ENCODE data around the gene BRD3OS. TPM values are rescaled to one million over a fixed set of nuclear protein-coding genes. Genes with fewer than 3 reads are reported as not detected.

Gene BRD3OS
- total RNA-seq, 2 experiments from 2014 or later = 13.7 to 21.6 TPM

GRCh38 chr9:134049236-134049635 lies 24.0 kb downstream of the BRD3OS start:
- no peaks in the 10 kb centered on the region for H3K9me2 ChIP-seq (ENCODE audit: insufficient read depth, low read length)
- intact Hi-C loops (cut with micrococcal nuclease; ENCODE audit: unreplicated experiment) = no loop called here
- no peaks in the 10 kb centered on the region for H3K9me3 ChIP-seq (ENCODE audit: low read length)
- no peaks in the 10 kb centered on the region for H3K36me3 ChIP-seq (ENCODE audit: insufficient read depth, low read length)
- no peaks in the 10 kb centered on the region for H3K79me2 ChIP-seq (ENCODE audit: insufficient read depth, low read depth, low read length)
- no peak overlapping the region for H3K4me3 ChIP-seq (ENCODE audit: low read depth, low read length, poor library complexity, severe bottlenecking)
- no peak overlapping the region for H3K4me2 ChIP-seq (ENCODE audit: low read length)
- TF ChIP-seq CTCF (conservative IDR thresholded peaks at IDR 0.05; ENCODE audit: low read length) (no peak), EZH2phosphoT487 (IDR thresholded peaks at IDR 0.05; ENCODE audit: borderline replicate concordance, low read depth, low read length) (no peak)
- CTCF ChIA-PET (ENCODE audit: unreplicated experiment) = no interaction called here
- no TSS peak for BruUV-seq (replicated peaks)
- no peak overlapping the region for H2AFZ ChIP-seq (ENCODE audit: low read length)
- POLR2A ChIA-PET = no interaction called here
- DNase-seq (ENCODE audit: low spot score) = no peak
- H3K27ac ChIP-seq (ENCODE audit: low read depth, low read length, poor library complexity, severe bottlenecking) = no peak overlapping the region
- no peaks in the 10 kb centered on the region for H4K20me1 ChIP-seq (ENCODE audit: insufficient read depth, low read length)
- H3K4me1 ChIP-seq (ENCODE audit: insufficient read depth, low read length, poor library complexity, severe bottlenecking) = no peaks in the 10 kb centered on the region

GRCh38 chr9:134049772-134050588 lies 24.7 kb downstream of the BRD3OS start:
- Histone ChIP-seq H3K4me1 (ENCODE audit: insufficient read depth, low read length, poor library complexity, severe bottlenecking) (no peaks in the 10 kb centered on the region), H3K9me2 (ENCODE audit: insufficient read depth, low read length) (no peaks in the 10 kb centered on the region), H3K4me3 (ENCODE audit: low read depth, low read length, poor library complexity, severe bottlenecking) (no peak overlapping the region), H4K20me1 (ENCODE audit: insufficient read depth, low read length) (no peaks in the 10 kb centered on the region), H3K27ac (ENCODE audit: low read depth, low read length, poor library complexity, severe bottlenecking) (no peak overlapping the region), H3K4me2 (ENCODE audit: low read length) (no peak overlapping the region), H2AFZ (ENCODE audit: low read length) (no peak overlapping the region), H3K9me3 (ENCODE audit: low read length) (no peaks in the 10 kb centered on the region), H3K36me3 (ENCODE audit: insufficient read depth, low read length) (no peaks in the 10 kb centered on the region), H3K79me2 (ENCODE audit: insufficient read depth, low read depth, low read length) (no peaks in the 10 kb centered on the region)
- ChIA-PET CTCF (ENCODE audit: unreplicated experiment) (no interaction called here), POLR2A (no interaction called here)
- no TSS peak for BruUV-seq (replicated peaks)
- intact Hi-C loops (cut with micrococcal nuclease; ENCODE audit: unreplicated experiment) = no loop called here
- DNase-seq (ENCODE audit: low spot score) = no peak
- TF ChIP-seq EZH2phosphoT487 (IDR thresholded peaks at IDR 0.05; ENCODE audit: borderline replicate concordance, low read depth, low read length) (no peak), CTCF (conservative IDR thresholded peaks at IDR 0.05; ENCODE audit: low read length) (no peak)

GRCh38 chr9:134050726-134051125 lies 25.4 kb downstream of the BRD3OS start:
- TF ChIP-seq CTCF (conservative IDR thresholded peaks at IDR 0.05; ENCODE audit: low read length) (no peak), EZH2phosphoT487 (IDR thresholded peaks at IDR 0.05; ENCODE audit: borderline replicate concordance, low read depth, low read length) (no peak)
- Histone ChIP-seq H3K9me3 (ENCODE audit: low read length) (no peaks in the 10 kb centered on the region), H3K9me2 (ENCODE audit: insufficient read depth, low read length) (no peaks in the 10 kb centered on the region), H3K79me2 (ENCODE audit: insufficient read depth, low read depth, low read length) (no peaks in the 10 kb centered on the region), H4K20me1 (ENCODE audit: insufficient read depth, low read length) (no peaks in the 10 kb centered on the region), H3K27ac (ENCODE audit: low read depth, low read length, poor library complexity, severe bottlenecking) (no peak overlapping the region), H3K4me1 (ENCODE audit: insufficient read depth, low read length, poor library complexity, severe bottlenecking) (no peaks in the 10 kb centered on the region), H3K4me3 (ENCODE audit: low read depth, low read length, poor library complexity, severe bottlenecking) (no peak overlapping the region), H3K4me2 (ENCODE audit: low read length) (no peak overlapping the region), H2AFZ (ENCODE audit: low read length) (no peak overlapping the region), H3K36me3 (ENCODE audit: insufficient read depth, low read length) (no peaks in the 10 kb centered on the region)
- CTCF ChIA-PET (ENCODE audit: unreplicated experiment) = interaction anchor here (0.5 kb wide), 1 partner anchor 26 kb away, joined by 3 read pairs; no protein-coding TSS in a partner anchor
- DNase-seq (ENCODE audit: low spot score) = no peak
- intact Hi-C loops (cut with micrococcal nuclease; ENCODE audit: unreplicated experiment) = no loop called here
- BruUV-seq (replicated peaks) = no TSS peak
- POLR2A ChIA-PET = no interaction called here

All from OCI-LY7 (cell line).